HepG2 (cell line): ENCODE measurements around the gene GRIK4. TPM values are rescaled to one million over a fixed set of nuclear protein-coding genes. Genes with fewer than 3 reads are reported as not detected.

Experiments used
- ATF1 ChIP-seq: IDR thresholded peaks from 2 replicates; pipeline ENCODE4 v1.6.1; 2016; ENCODE audit warnings: mild to moderate bottlenecking, control low read depth
- ETV5 ChIP-seq: IDR thresholded peaks from 2 replicates; pipeline ENCODE4 v1.6.1; 2018; ENCODE audit warnings: missing biosample characterization, missing genetic modification reagents, inconsistent platforms, borderline replicate concordance
- FOXC1 ChIP-seq: sonication (generic); formaldehyde crosslinking; IDR thresholded peaks from 2 replicates; pipeline ENCODE4 v1.8.0; 2022; ENCODE audit warnings: mild to moderate bottlenecking, missing genetic modification reagents, borderline replicate concordance
- HMGXB4 ChIP-seq, 2 experiments: sonication (generic) in 1 of 2; formaldehyde crosslinking in 1 of 2; IDR thresholded peaks; 2 replicates each; pipeline versions ENCODE4 v1.4.0 to v1.6.1; 2018 to 2020; ENCODE audit warnings: missing genetic modification reagents in 2 of 2, borderline replicate concordance in 1 of 2, low read depth in 1 of 2, mild to moderate bottlenecking in 1 of 2, missing biosample characterization in 1 of 2
- JUN ChIP-seq: sonication (generic); formaldehyde crosslinking; IDR thresholded peaks from 2 replicates; pipeline ENCODE4 v1.4.0; 2020; ENCODE audit warnings: mild to moderate bottlenecking, missing genetic modification reagents
- MIER2 ChIP-seq: IDR thresholded peaks from 2 replicates; pipeline ENCODE4 v1.6.1; 2016; ENCODE audit warnings: missing biosample characterization, missing genetic modification reagents
- PHF8 ChIP-seq: sonication (generic); formaldehyde crosslinking; IDR thresholded peaks from 2 replicates; pipeline ENCODE4 v1.5.0; 2020; ENCODE audit warnings: missing genetic modification reagents
- PLRG1 ChIP-seq: fragments of 450-650 bp; conservative IDR thresholded peaks from 2 replicates; pipeline ENCODE4 v1.6.1; 2016
- SP1 ChIP-seq, 2 experiments: fragments of 450-650 bp in 1 of 2; sonication (generic) in 1 of 2; formaldehyde crosslinking in 1 of 2; IDR thresholded peaks; 2 replicates each; pipeline versions ENCODE4 v1.4.0 to v1.6.1; 2016 to 2020; ENCODE audit warnings: missing genetic modification reagents in 1 of 2
- ZBTB7B ChIP-seq: sonication (generic); formaldehyde crosslinking; IDR thresholded peaks from 2 replicates; pipeline ENCODE4 v1.4.0; 2020; ENCODE audit warnings: missing genetic modification reagents
- ZC3H13 ChIP-seq: sonication (generic); formaldehyde crosslinking; IDR thresholded peaks from 2 replicates; pipeline ENCODE4 v1.8.1; 2023; ENCODE audit warnings: mild to moderate bottlenecking, missing genetic modification reagents, moderate library complexity
- ZFP37 ChIP-seq: sonication (generic); formaldehyde crosslinking; IDR thresholded peaks from 2 replicates; pipeline ENCODE4 v1.4.0; 2020; ENCODE audit warnings: missing genetic modification reagents, borderline replicate concordance
- ZFX ChIP-seq: sonication (generic); formaldehyde crosslinking; IDR thresholded peaks from 2 replicates; pipeline ENCODE4 v1.4.0; 2020; ENCODE audit warnings: mild to moderate bottlenecking, low read depth, missing genetic modification reagents, moderate library complexity
- ZNF225 ChIP-seq: sonication (generic); formaldehyde crosslinking; IDR thresholded peaks from 2 replicates; pipeline ENCODE4 v1.4.0; 2020; ENCODE audit warnings: mild to moderate bottlenecking, missing genetic modification reagents
- ZNF326 ChIP-seq: sonication (generic); formaldehyde crosslinking; IDR thresholded peaks from 2 replicates; pipeline ENCODE4 v1.4.0; 2020; ENCODE audit warnings: missing genetic modification reagents, borderline replicate concordance
- ZNF383 ChIP-seq: sonication (generic); formaldehyde crosslinking; IDR thresholded peaks from 2 replicates; pipeline ENCODE4 v1.4.0; 2020; ENCODE audit warnings: missing genetic modification reagents, mild to moderate bottlenecking, borderline replicate concordance
- ZNF431 ChIP-seq: sonication (generic); formaldehyde crosslinking; IDR thresholded peaks from 2 replicates; pipeline ENCODE4 v1.9.0; 2022; ENCODE audit warnings: missing genetic modification reagents, low read depth, mild to moderate bottlenecking, borderline replicate concordance
- ZNF564 ChIP-seq: sonication (generic); formaldehyde crosslinking; IDR thresholded peaks from 2 replicates; pipeline ENCODE4 v1.8.1; 2023; ENCODE audit warnings: mild to moderate bottlenecking, missing genetic modification reagents
- polyA plus RNA-seq, 8 experiments: library from polyadenylated mRNA; depleted of rRNA in 3 of 8; stranded (reverse) in 7 of 8; unstranded in 1 of 8; fragments of >200 nt; fragmentation: Illumina TruSeq in 4 of 8; extraction: Trizol in 4 of 8; gene quantifications; 2 replicates each; pipeline versions ENCODE4 v1.2.1 to v1.2.3, GENCODE V29; 2011 to 2016; ENCODE audit warnings: low read depth in 4 of 8, missing spikeins in 1 of 8, mixed read lengths in 1 of 8; ENCODE audit not compliant: insufficient read depth in 1 of 8
- total RNA-seq, 5 experiments: library from RNA; depleted of rRNA; stranded (reverse); fragments of >200 nt; fragmentation: Illumina TruSeq; extraction: Trizol; gene quantifications; 2 replicates each; pipeline ENCODE4 v1.2.3, GENCODE V29; 2016; ENCODE audit warnings: low read depth in 1 of 5
- TF ChIP-seq, protein P1 (sequence below): sonication (generic); formaldehyde crosslinking; IDR thresholded peaks from 2 replicates; pipeline ENCODE4 v1.5.1; 2020; ENCODE audit warnings: missing genetic modification reagents, mild to moderate bottlenecking, borderline replicate concordance
- TF ChIP-seq, protein P2 (sequence below): IDR thresholded peaks from 2 replicates; pipeline ENCODE4 v1.6.1; 2016; ENCODE audit warnings: low read depth
- TF ChIP-seq, protein P3 (sequence below): sonication (generic); formaldehyde crosslinking; IDR thresholded peaks from 2 replicates; pipeline ENCODE4 v1.4.0; 2020; ENCODE audit warnings: low read depth, mild to moderate bottlenecking, missing genetic modification reagents
- TF ChIP-seq, protein P4 (sequence below), 2 experiments: fragments of 450-650 bp in 1 of 2; sonication (generic) in 1 of 2; formaldehyde crosslinking; IDR thresholded peaks; 2 replicates each; pipeline versions ENCODE4 v1.5.0 to v1.8.0; 2020 to 2022; ENCODE audit warnings: mild to moderate bottlenecking in 1 of 2, missing genetic modification reagents in 1 of 2

The GRIK4 gene
- total and polyA plus RNA-seq, 2 of the 13 experiments (the other 11 are each of a cell fraction or from before 2014, with no cell fraction given): 0.04 to 0.07 TPM

DNA sequence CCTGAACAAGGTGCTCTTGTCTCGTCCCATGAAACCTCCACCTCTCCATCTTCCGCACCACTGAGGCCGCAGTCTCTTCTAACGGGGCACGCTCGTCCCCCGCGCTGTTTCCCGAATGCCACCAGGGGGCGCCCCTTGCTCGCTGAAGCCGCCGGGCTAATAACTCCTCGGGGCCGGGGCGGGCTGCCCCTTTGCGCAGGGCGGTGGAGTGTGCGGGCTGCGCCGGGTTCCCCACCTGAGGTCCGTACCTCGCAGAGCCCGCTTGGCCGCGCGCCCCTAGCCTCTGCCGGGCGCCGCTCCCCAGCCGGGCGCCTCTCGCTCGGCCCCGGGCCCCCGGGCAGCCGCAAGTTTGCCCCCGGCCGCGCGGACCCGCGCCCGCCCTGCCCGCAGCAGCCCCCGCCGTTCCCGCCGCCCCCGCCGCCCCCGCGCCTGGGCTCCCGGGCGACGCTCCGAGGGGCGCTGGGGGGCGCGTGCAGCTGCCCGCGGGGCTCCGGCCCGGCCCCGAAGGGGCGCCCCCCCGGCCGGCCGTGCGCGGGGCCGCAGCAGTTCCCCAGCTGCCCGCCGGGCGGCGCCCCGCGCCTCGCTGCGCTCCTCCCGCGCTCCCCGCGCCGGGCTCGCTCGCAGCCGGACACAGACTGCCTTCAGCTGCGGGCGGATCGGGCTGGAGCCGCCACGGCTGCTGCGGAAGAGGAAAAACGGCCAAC is at the start of gene GRIK4 (continued):
- TF ChIP-seq ZNF383 (CRISPR knock-in tag): no peak
- no peak for TF ChIP-seq SP1 (IDR thresholded peaks at IDR 0.05)
- no peak for TF ChIP-seq SP1 (CRISPR knock-in tag; IDR thresholded peaks at IDR 0.05)
- TF ChIP-seq ZFP37 (CRISPR knock-in tag): no peak
- peak; percentile 39; the same call in 1 of the 2 replicates for TF ChIP-seq ZBTB7B
- no peak for TF ChIP-seq MIER2 (CRISPR knock-in tag)
- TF ChIP-seq ZNF564 (CRISPR knock-in tag): no peak
- TF ChIP-seq FOXC1 (CRISPR knock-in tag): 0 out of 2 replicates have a peak, but pooled peaks have one; percentile 3
- no peak for TF ChIP-seq ZNF326 (CRISPR knock-in tag)
- TF ChIP-seq ATF1 (CRISPR knock-in tag): no peak
- TF ChIP-seq ZNF225 (CRISPR knock-in tag): no peak
- peak; percentile 49 to 87; a peak in 3 of 4 replicates for TF ChIP-seq HMGXB4 (CRISPR knock-in tag; IDR thresholded peaks at IDR 0.05; ENCODE audit: borderline replicate concordance in 1 of 2, low read depth in 1 of 2)
- no peak for TF ChIP-seq ZC3H13
- TF ChIP-seq ZFX: peak; percentile 30; the same call in 1 of the 2 replicates
- TF ChIP-seq, protein P1, sequence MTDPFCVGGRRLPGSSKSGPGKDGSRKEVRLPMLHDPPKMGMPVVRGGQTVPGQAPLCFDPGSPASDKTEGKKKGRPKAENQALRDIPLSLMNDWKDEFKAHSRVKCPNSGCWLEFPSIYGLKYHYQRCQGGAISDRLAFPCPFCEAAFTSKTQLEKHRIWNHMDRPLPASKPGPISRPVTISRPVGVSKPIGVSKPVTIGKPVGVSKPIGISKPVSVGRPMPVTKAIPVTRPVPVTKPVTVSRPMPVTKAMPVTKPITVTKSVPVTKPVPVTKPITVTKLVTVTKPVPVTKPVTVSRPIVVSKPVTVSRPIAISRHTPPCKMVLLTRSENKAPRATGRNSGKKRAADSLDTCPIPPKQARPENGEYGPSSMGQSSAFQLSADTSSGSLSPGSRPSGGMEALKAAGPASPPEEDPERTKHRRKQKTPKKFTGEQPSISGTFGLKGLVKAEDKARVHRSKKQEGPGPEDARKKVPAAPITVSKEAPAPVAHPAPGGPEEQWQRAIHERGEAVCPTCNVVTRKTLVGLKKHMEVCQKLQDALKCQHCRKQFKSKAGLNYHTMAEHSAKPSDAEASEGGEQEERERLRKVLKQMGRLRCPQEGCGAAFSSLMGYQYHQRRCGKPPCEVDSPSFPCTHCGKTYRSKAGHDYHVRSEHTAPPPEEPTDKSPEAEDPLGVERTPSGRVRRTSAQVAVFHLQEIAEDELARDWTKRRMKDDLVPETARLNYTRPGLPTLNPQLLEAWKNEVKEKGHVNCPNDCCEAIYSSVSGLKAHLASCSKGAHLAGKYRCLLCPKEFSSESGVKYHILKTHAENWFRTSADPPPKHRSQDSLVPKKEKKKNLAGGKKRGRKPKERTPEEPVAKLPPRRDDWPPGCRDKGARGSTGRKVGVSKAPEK (CRISPR knock-in tag): no peak
- no peak for TF ChIP-seq ZNF431 (CRISPR knock-in tag)
- TF ChIP-seq, protein P2, sequence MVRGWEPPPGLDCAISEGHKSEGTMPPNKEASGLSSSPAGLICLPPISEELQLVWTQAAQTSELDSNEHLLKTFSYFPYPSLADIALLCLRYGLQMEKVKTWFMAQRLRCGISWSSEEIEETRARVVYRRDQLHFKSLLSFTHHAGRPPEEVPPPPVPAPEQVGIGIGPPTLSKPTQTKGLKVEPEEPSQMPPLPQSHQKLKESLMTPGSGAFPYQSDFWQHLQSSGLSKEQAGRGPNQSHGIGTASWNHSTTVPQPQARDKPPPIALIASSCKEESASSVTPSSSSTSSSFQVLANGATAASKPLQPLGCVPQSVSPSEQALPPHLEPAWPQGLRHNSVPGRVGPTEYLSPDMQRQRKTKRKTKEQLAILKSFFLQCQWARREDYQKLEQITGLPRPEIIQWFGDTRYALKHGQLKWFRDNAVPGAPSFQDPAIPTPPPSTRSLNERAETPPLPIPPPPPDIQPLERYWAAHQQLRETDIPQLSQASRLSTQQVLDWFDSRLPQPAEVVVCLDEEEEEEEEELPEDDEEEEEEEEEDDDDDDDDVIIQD: no peak
- no peak for TF ChIP-seq PLRG1
- TF ChIP-seq, protein P3, sequence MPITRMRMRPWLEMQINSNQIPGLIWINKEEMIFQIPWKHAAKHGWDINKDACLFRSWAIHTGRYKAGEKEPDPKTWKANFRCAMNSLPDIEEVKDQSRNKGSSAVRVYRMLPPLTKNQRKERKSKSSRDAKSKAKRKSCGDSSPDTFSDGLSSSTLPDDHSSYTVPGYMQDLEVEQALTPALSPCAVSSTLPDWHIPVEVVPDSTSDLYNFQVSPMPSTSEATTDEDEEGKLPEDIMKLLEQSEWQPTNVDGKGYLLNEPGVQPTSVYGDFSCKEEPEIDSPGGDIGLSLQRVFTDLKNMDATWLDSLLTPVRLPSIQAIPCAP (CRISPR knock-in tag): no peak
- TF ChIP-seq, protein P4, sequence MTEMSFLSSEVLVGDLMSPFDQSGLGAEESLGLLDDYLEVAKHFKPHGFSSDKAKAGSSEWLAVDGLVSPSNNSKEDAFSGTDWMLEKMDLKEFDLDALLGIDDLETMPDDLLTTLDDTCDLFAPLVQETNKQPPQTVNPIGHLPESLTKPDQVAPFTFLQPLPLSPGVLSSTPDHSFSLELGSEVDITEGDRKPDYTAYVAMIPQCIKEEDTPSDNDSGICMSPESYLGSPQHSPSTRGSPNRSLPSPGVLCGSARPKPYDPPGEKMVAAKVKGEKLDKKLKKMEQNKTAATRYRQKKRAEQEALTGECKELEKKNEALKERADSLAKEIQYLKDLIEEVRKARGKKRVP (CRISPR knock-in tag; IDR thresholded peaks at IDR 0.05): no peak
- 0 out of 2 replicates have a peak, but pooled peaks have one; percentile 17 for TF ChIP-seq PHF8 (CRISPR knock-in tag)
- TF ChIP-seq JUN (CRISPR knock-in tag): no peak
- TF ChIP-seq ETV5 (CRISPR knock-in tag): no peak
